Activated CD8-positive, alpha-beta memory T cell treated with anti-CD3 and anti-CD28 coated beads, Interleukin-2, amount 10 ng/mL, durations not matched to agents 7 days and 5 days (primary cell): ENCODE results near the gene SPHK2. TPM values are rescaled to one million over a fixed set of nuclear protein-coding genes. Genes with fewer than 3 reads are reported as not detected.

Source experiments
- ATAC-seq: fragments of 150-1000 bp; cut with Tn5 transposase; one replicate; pipeline ENCODE4 v1.10.0; 2021; ENCODE audit warnings: moderate library complexity
- CTCF ChIA-PET: fragments of 350-600 bp; sonication (Branson Sonifier 250); formaldehyde crosslinking; loops from one replicate; lab custom pipeline; 2021; ENCODE audit warnings: antibody characterized with exemption; lab: Charles Lee
- DNase-seq: peaks from one replicate; pipeline ENCODE4 v3.0.0-alpha.2; 2020
- H3K27ac Mint-ChIP-seq: one replicate; pipeline ENCODE4 v1.8.0; 2021; ENCODE audit warnings: mild to moderate bottlenecking, mixed read lengths
- H3K27me3 Mint-ChIP-seq: one replicate; pipeline ENCODE4 v1.8.0; 2021; ENCODE audit warnings: mixed read lengths
- H3K36me3 Mint-ChIP-seq: one replicate; pipeline ENCODE4 v1.8.0; 2021; ENCODE audit warnings: mild to moderate bottlenecking, mixed read lengths
- H3K4me1 Mint-ChIP-seq: one replicate; pipeline ENCODE4 v1.8.0; 2021; ENCODE audit warnings: mixed read lengths
- H3K4me3 Mint-ChIP-seq: one replicate; pipeline ENCODE4 v1.8.0; 2021; ENCODE audit warnings: mild to moderate bottlenecking, moderate library complexity, mixed read lengths
- H3K9me3 Mint-ChIP-seq: one replicate; pipeline ENCODE4 v1.8.0; 2022; ENCODE audit warnings: low read depth, mixed read lengths
- total RNA-seq, 2 experiments: library from RNA; stranded (reverse); gene quantifications; one replicate each; pipeline ENCODE4 v1.2.3, GENCODE V29; 2021

SPHK2 gene
- total RNA-seq, 2 experiments from 2014 or later = 37.3 to 43.4 TPM

GRCh38 chr19:48619692-48620585 is 633 bp downstream of the SPHK2 start:
- H3K4me3 Mint-ChIP-seq = peak overlapping the region; percentile 98
- H3K4me1 Mint-ChIP-seq = peaks cover 56% of the 10 kb centered on the region
- H3K9me3 Mint-ChIP-seq = no peaks in the 10 kb centered on the region
- peak overlapping the region; percentile 99 for H3K27ac Mint-ChIP-seq
- H3K36me3 Mint-ChIP-seq = peaks cover 56% of the 10 kb centered on the region
- DNase-seq (no peak), ATAC-seq (no peak)
- CTCF ChIA-PET = interaction anchor here (1.0 to 1.5 kb wide), 5 partner anchors 8 to 127 kb away, joined by 3 to 5 read pairs (median 5); partner anchors contain the start of gene CA11
- no peaks in the 10 kb centered on the region for H3K27me3 Mint-ChIP-seq

GRCh38 chr19:48623556-48624066 is 4.3 kb downstream of the SPHK2 start:
- DNase-seq (no peak), ATAC-seq (no peak)
- CTCF ChIA-PET = interaction anchor here (0.7 to 1.7 kb wide), 4 partner anchors 9 to 39 kb away, joined by 3 to 5 read pairs (median 4); partner anchors contain the start of gene CA11
- H3K27ac Mint-ChIP-seq = peak overlapping the region; percentile 93
- no peaks in the 10 kb centered on the region for H3K27me3 Mint-ChIP-seq
- peaks cover 58% of the 10 kb centered on the region for H3K4me1 Mint-ChIP-seq
- peaks cover 26% of the 10 kb centered on the region for H3K36me3 Mint-ChIP-seq
- no peaks in the 10 kb centered on the region for H3K9me3 Mint-ChIP-seq
- peak overlapping the region; percentile 75 for H3K4me3 Mint-ChIP-seq

- ATAC-seq = peak; percentile 87
- Mint-ChIP-seq H3K4me3 (peak overlapping the region; percentile 75), H3K27ac (peak overlapping the region; percentile 93), H3K9me3 (no peaks in the 10 kb centered on the region), H3K27me3 (no peaks in the 10 kb centered on the region), H3K36me3 (peaks cover 25% of the 10 kb centered on the region), H3K4me1 (peaks cover 60% of the 10 kb centered on the region)
- peak; percentile 99 for DNase-seq
- CTCF ChIA-PET = interaction anchor here (0.7 to 1.7 kb wide), 4 partner anchors 9 to 40 kb away, joined by 3 to 5 read pairs (median 4); partner anchors contain the start of gene CA11
Measured at GRCh38 chr19:48624067-48624594, 4.8 kb downstream of the SPHK2 start.

GRCh38 chr19:48624791-48625723 is 5.8 kb downstream of the SPHK2 start:
- H3K4me3 Mint-ChIP-seq = peak overlapping the region; percentile 75
- ATAC-seq = no peak
- no peaks in the 10 kb centered on the region for H3K9me3 Mint-ChIP-seq
- H3K27ac Mint-ChIP-seq = peak overlapping the region; percentile 89
- peaks cover 22% of the 10 kb centered on the region for H3K36me3 Mint-ChIP-seq
- CTCF ChIA-PET = interaction anchor here (1.7 kb wide), 1 partner anchor 8 kb away, joined by 5 read pairs; no protein-coding TSS in a partner anchor
- H3K27me3 Mint-ChIP-seq = no peaks in the 10 kb centered on the region
- no peak for DNase-seq
- H3K4me1 Mint-ChIP-seq = peaks cover 53% of the 10 kb centered on the region

GRCh38 chr19:48625891-48626327 is 6.6 kb downstream of the SPHK2 start:
- CTCF ChIA-PET = interaction anchor here (0.6 kb wide), 1 partner anchor 56 kb away, joined by 3 read pairs; no protein-coding TSS in a partner anchor
- DNase-seq (no peak), ATAC-seq (no peak)
- H3K9me3 Mint-ChIP-seq = no peaks in the 10 kb centered on the region
- H3K27me3 Mint-ChIP-seq = no peaks in the 10 kb centered on the region
- H3K4me3 Mint-ChIP-seq = no peak overlapping the region
- H3K4me1 Mint-ChIP-seq = peaks cover 51% of the 10 kb centered on the region
- H3K27ac Mint-ChIP-seq = no peak overlapping the region
- peaks cover 22% of the 10 kb centered on the region for H3K36me3 Mint-ChIP-seq

GRCh38 chr19:48627201-48627864 is 8.0 kb downstream of the SPHK2 start:
- no peaks in the 10 kb centered on the region for H3K9me3 Mint-ChIP-seq
- CTCF ChIA-PET = interaction anchor here (1.3 to 2.4 kb wide), 3 partner anchors 8 to 19 kb away, joined by 3 to 10 read pairs (median 4); partner anchors contain the start of genes CA11, RPL18 and SPHK2

GRCh38 chr19:48627865-48628314 is 8.6 kb downstream of the SPHK2 start:
- Mint-ChIP-seq H3K27me3 (no peaks in the 10 kb centered on the region), H3K4me3 (no peak overlapping the region), H3K4me1 (peaks cover 43% of the 10 kb centered on the region), H3K9me3 (no peaks in the 10 kb centered on the region), H3K36me3 (peaks cover 12% of the 10 kb centered on the region), H3K27ac (peak overlapping the region; percentile 74)
- CTCF ChIA-PET = interaction anchor here (1.3 to 2.4 kb wide), 3 partner anchors 9 to 19 kb away, joined by 3 to 10 read pairs (median 4); partner anchors contain the start of genes CA11, RPL18 and SPHK2
- DNase-seq (no peak), ATAC-seq (no peak)

More at GRCh38 chr19:48627201-48627864, 8.0 kb downstream of the SPHK2 start:
- ATAC-seq = no peak
- Mint-ChIP-seq H3K4me3 (no peak overlapping the region), H3K36me3 (peaks cover 14% of the 10 kb centered on the region), H3K27me3 (no peaks in the 10 kb centered on the region), H3K4me1 (peaks cover 45% of the 10 kb centered on the region), H3K27ac (peak overlapping the region; percentile 74)
- DNase-seq = peak; percentile 72

GRCh38 chr19:48628486-48629296 is 9.4 kb downstream of the SPHK2 start:
- Mint-ChIP-seq H3K36me3 (peaks cover 7% of the 10 kb centered on the region), H3K4me1 (peaks cover 40% of the 10 kb centered on the region), H3K4me3 (no peak overlapping the region), H3K27me3 (no peaks in the 10 kb centered on the region), H3K9me3 (no peaks in the 10 kb centered on the region), H3K27ac (no peak overlapping the region)
- DNase-seq = no peak
- ATAC-seq = no peak
- CTCF ChIA-PET = interaction anchor here (1.0 to 2.4 kb wide), 4 partner anchors 9 to 20 kb away, joined by 3 to 10 read pairs (median 4); partner anchors contain the start of genes CA11, RPL18 and SPHK2

GRCh38 chr19:48629297-48629598 is 9.9 kb downstream of the SPHK2 start:
- H3K27me3 Mint-ChIP-seq = no peaks in the 10 kb centered on the region
- ATAC-seq (no peak), DNase-seq (no peak)
- H3K27ac Mint-ChIP-seq = no peak overlapping the region
- no peak overlapping the region for H3K4me3 Mint-ChIP-seq
- CTCF ChIA-PET = interaction anchor here (1.0 to 2.4 kb wide), 2 partner anchors 17 to 20 kb away, joined by 3 to 10 read pairs; partner anchors contain the start of gene CA11
- peaks cover 5% of the 10 kb centered on the region for H3K36me3 Mint-ChIP-seq
- H3K9me3 Mint-ChIP-seq = no peaks in the 10 kb centered on the region
- peaks cover 41% of the 10 kb centered on the region for H3K4me1 Mint-ChIP-seq

- Mint-ChIP-seq H3K36me3 (peaks cover 5% of the 10 kb centered on the region), H3K4me1 (peaks cover 42% of the 10 kb centered on the region), H3K4me3 (no peak overlapping the region), H3K27ac (no peak overlapping the region), H3K9me3 (no peaks in the 10 kb centered on the region), H3K27me3 (no peaks in the 10 kb centered on the region)
- CTCF ChIA-PET = interaction anchor here (1.0 kb wide), 1 partner anchor 21 kb away, joined by 3 read pairs; no protein-coding TSS in a partner anchor
- no peak for DNase-seq
- ATAC-seq = no peak
Measured at GRCh38 chr19:48629599-48630295, 10.4 kb downstream of the SPHK2 start.
